Upper lobe of left lung (tissue), 6 donors: Measurements from ENCODE around the gene ANKS1B. TPM values are rescaled to one million over a fixed set of nuclear protein-coding genes. Genes with fewer than 3 reads are reported as not detected.

Source experiments
- ATAC-seq, 2 donors: fragments of 200-7000 bp; cut with Tn5 transposase; one replicate each; pipeline ENCODE4 v1.9.1; 2022; ENCODE audit warnings: mild to moderate bottlenecking in 2 of 2, moderate library complexity in 2 of 2; ENCODE audit not compliant: low FRiP score in 2 of 2
- DNase-seq, 2 donors: peaks; one replicate each; pipeline ENCODE4 v3.0.0-alpha.2; 2019 to 2020
- H3K27ac ChIP-seq, 4 donors: fragments of 200-600 bp; sonication (generic); one replicate each; pipeline ENCODE4 v1.5.1; 2016 to 2019
- H3K27me3 ChIP-seq, 4 donors: fragments of 200-600 bp; sonication (generic); one replicate each; pipeline ENCODE4 v1.5.1; 2017 to 2019
- H3K36me3 ChIP-seq, 4 donors: fragments of 200-600 bp; sonication (generic); one replicate each; pipeline ENCODE4 v1.5.1; 2016 to 2019
- H3K4me1 ChIP-seq, 4 donors: fragments of 200-600 bp; sonication (generic); one replicate each; pipeline ENCODE4 v1.5.1; 2018 to 2019
- H3K4me3 ChIP-seq, 4 donors: fragments of 200-600 bp; sonication (generic); one replicate each; pipeline ENCODE4 v1.5.1; 2017 to 2019; ENCODE audit warnings: mild to moderate bottlenecking in 2 of 4, moderate library complexity in 1 of 4
- H3K9me3 ChIP-seq, 4 donors: fragments of 200-600 bp; sonication (generic); one replicate each; pipeline ENCODE4 v1.5.1; 2018 to 2019
- EP300 ChIP-seq, 4 donors: sonication (generic); formaldehyde crosslinking; IDR thresholded peaks; one replicate each; pipeline ENCODE4 v1.5.1; 2017; ENCODE audit warnings: antibody characterized with exemption in 4 of 4, control low read depth in 2 of 4
- POLR2A ChIP-seq, 4 donors: fragments of 450-650 bp; IDR thresholded peaks; one replicate each; pipeline ENCODE4 v1.5.1; 2016 to 2017; ENCODE audit warnings: antibody characterized with exemption in 4 of 4, mild to moderate bottlenecking in 2 of 4
- POLR2AphosphoS5 ChIP-seq, 2 donors: sonication (generic); formaldehyde crosslinking; IDR thresholded peaks; one replicate each; pipeline ENCODE4 v1.5.1; 2017; ENCODE audit warnings: antibody characterized with exemption in 2 of 2
- WGBS, 2 donors: methylation state at CpG; one replicate each; pipeline ENCODE4 v1.1.5; 2017 to 2018; 5-methylcytosine and 5-hydroxymethylcytosine counted together
- total RNA-seq, 6 donors: library from RNA; depleted of rRNA in 4 of 6; stranded (reverse); fragments of >200 nt in 4 of 6; gene quantifications; one replicate each; pipeline versions ENCODE4 v1.1.0 to v1.2.1, GENCODE V29; 2016 to 2021
- TF ChIP-seq, protein P1 (sequence below), 6 experiments: fragments of 450-650 bp in 4 of 6; fragments of 200-600 bp in 2 of 6; sonication (generic) in 2 of 6; IDR thresholded peaks; one replicate each; pipeline ENCODE4 v1.5.1; 2016 to 2019; ENCODE audit warnings: antibody characterized with exemption in 6 of 6
- donor health status: DM: no; HTN: no; CAD: no; lungs with moderate emphysema.
- donor health status: DM: no; HTN: yes; CAD: no; lungs with severe emphysema.

Gene ANKS1B
- total RNA-seq, 6 donors from 2014 or later: 5.1 to 23.7 (median 7.2) TPM

DNA sequence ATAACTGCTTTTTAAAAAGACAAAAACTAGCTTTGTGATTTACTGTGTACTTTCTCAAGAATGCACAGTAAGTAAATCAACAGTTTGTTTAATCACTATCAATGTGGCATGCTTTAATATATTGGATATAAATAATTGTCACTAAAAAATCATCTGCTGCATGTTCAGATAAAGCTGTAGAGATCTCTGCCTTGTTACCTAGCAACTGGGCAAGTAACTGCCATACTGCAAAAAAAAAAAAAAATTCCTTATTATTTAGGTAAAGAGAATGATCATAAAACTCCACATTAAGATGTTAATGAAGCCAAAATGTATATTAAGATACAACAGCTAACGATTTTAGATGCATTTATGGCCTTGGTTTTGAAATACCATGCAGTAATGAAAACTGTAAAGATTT is 1102.2 kb downstream of the ANKS1B start:
- TF ChIP-seq EP300 (IDR thresholded peaks at IDR 0.05) (no peak), POLR2A (IDR thresholded peaks at IDR 0.05) (no peak), POLR2AphosphoS5 (IDR thresholded peaks at IDR 0.05) (no peak)
- TF ChIP-seq, protein P1, sequence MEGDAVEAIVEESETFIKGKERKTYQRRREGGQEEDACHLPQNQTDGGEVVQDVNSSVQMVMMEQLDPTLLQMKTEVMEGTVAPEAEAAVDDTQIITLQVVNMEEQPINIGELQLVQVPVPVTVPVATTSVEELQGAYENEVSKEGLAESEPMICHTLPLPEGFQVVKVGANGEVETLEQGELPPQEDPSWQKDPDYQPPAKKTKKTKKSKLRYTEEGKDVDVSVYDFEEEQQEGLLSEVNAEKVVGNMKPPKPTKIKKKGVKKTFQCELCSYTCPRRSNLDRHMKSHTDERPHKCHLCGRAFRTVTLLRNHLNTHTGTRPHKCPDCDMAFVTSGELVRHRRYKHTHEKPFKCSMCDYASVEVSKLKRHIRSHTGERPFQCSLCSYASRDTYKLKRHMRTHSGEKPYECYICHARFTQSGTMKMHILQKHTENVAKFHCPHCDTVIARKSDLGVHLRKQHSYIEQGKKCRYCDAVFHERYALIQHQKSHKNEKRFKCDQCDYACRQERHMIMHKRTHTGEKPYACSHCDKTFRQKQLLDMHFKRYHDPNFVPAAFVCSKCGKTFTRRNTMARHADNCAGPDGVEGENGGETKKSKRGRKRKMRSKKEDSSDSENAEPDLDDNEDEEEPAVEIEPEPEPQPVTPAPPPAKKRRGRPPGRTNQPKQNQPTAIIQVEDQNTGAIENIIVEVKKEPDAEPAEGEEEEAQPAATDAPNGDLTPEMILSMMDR (IDR thresholded peaks at IDR 0.05): no peak
- DNase-seq (no peak), ATAC-seq (no peak)
- Histone ChIP-seq H3K36me3 (no peaks in the 10 kb centered on the region), H3K27ac (no peak overlapping the region), H3K9me3 (no peaks in the 10 kb centered on the region), H3K4me3 (no peak overlapping the region), H3K4me1 (no peaks in the 10 kb centered on the region), H3K27me3 (no peaks in the 10 kb centered on the region)
- WGBS, 2 donors: 37 to 82% methylated on average over 1 of the region's 1 CpG

DNA sequence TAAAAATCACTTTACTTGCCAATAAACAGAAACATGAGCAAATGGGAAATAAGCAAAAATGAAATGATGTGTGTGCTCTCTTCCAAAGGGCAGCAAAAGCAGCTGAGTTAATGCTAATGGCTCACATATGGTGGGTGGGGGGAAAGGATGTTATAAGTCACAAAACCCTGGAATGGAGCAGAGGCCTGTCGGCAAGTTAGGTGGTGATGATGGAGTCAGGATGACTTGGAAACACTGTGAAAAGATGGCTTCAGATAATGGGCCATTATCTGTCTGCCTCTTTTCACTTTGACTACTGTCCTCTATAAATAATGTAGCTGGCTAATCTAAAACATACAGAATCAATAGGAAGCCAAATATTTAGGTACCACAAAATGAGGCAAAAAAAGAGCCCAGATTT is 1111.0 kb downstream of the ANKS1B start:
- Histone ChIP-seq H3K4me1 (no peaks in the 10 kb centered on the region), H3K36me3 (no peaks in the 10 kb centered on the region), H3K9me3 (no peaks in the 10 kb centered on the region), H3K27ac (no peak overlapping the region), H3K27me3 (no peaks in the 10 kb centered on the region), H3K4me3 (no peak overlapping the region)
- ATAC-seq (no peak), DNase-seq (no peak)
- TF ChIP-seq EP300 (IDR thresholded peaks at IDR 0.05): no peak
- TF ChIP-seq, protein P1 (IDR thresholded peaks at IDR 0.05): no peak
- TF ChIP-seq POLR2A (IDR thresholded peaks at IDR 0.05): no peak
- TF ChIP-seq POLR2AphosphoS5 (IDR thresholded peaks at IDR 0.05): no peak
- WGBS, 2 donors: 63 to 79% methylated on average over 1 of the region's 1 CpG

DNA sequence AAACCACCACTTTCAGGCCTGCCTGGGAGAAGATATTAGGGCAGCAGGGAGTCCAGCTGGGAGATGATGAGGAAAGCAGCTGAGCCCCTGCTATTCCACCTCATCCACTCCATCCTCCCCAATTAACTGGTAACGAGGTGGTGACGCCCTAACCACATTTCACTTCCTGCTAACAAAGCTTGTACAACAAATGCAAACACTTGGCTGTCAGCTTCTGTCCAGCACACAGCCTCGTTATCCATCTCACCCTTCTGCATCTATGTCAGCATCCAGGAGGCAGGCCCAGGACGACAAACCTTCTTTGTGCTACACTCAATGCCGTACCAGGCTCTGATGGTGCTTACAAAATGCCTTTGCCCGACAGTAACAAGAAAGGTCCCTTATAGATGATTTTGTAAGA is 1114.2 kb downstream of the ANKS1B start:
- Histone ChIP-seq H3K4me3 (no peak overlapping the region), H3K9me3 (no peaks in the 10 kb centered on the region), H3K27ac (no peak overlapping the region), H3K4me1 (no peaks in the 10 kb centered on the region), H3K27me3 (no peaks in the 10 kb centered on the region), H3K36me3 (no peaks in the 10 kb centered on the region)
- TF ChIP-seq EP300 (IDR thresholded peaks at IDR 0.05): no peak
- no peak for TF ChIP-seq POLR2A (IDR thresholded peaks at IDR 0.05)
- TF ChIP-seq, protein P1 (IDR thresholded peaks at IDR 0.05): no peak
- no peak for TF ChIP-seq POLR2AphosphoS5 (IDR thresholded peaks at IDR 0.05)
- WGBS, 2 donors: 23 to 28% methylated on average over 6 of the region's 6 CpGs
- ATAC-seq: no peak
- no peak for DNase-seq

DNA sequence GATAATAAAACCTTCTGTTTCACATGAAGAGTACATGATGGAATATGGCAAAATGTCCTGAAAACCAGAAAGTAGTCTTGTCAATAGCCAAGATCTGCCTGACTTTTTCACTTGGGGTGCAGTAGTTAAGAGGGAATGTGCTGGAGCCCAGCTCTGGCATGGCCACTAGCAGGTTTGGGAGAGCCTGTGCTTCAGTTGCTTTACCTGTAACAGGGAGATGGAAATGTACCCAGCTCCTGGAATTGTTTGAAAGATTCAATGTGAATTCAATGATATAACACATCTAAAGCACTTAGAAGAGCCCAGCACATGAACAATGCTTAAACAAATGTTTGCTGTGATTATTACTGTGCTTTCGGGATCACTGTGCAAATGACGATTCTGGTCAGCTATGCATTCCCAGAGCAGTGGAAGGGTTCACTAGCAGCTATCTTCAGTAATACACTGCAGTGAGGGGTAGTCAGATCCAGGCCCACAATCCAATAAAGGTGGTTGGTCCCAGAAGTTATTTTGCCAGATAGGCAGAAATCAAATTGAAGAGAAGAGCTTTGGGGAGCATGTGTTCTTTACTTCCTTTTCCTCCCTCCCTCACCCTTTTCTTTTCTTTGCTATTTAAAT is 1114.7 kb downstream of the ANKS1B start:
- 69 to 74% methylated on average over 2 of the region's 2 CpGs for WGBS, 2 donors
- ATAC-seq (no peak), DNase-seq (no peak)
- Histone ChIP-seq H3K4me1 (no peaks in the 10 kb centered on the region), H3K27ac (no peak overlapping the region), H3K4me3 (no peak overlapping the region), H3K27me3 (no peaks in the 10 kb centered on the region), H3K36me3 (no peaks in the 10 kb centered on the region), H3K9me3 (no peaks in the 10 kb centered on the region)
- TF ChIP-seq POLR2AphosphoS5 (IDR thresholded peaks at IDR 0.05) (no peak), EP300 (IDR thresholded peaks at IDR 0.05) (no peak), POLR2A (IDR thresholded peaks at IDR 0.05) (no peak)
- TF ChIP-seq, protein P1 (IDR thresholded peaks at IDR 0.05): no peak

DNA sequence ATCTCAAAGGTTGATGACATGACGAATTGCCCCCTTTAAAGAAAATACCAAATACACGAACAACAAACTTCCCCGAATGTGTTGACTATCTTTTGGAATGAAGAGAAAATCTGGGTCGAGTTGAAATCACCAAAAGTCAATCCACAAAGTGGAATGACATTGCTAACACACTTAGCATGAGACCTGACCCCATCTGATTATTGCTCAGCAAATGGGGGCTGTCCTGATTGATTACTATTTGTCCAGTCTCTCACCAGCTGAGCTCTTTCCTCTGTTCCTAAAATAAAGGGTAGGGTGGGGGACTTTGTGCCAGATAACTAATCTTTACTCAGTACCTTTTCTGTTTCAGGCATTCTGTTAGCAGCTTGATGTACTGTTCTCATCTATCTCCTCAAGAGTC is 1116.2 kb downstream of the ANKS1B start:
- no peaks in the 10 kb centered on the region for H3K4me1 ChIP-seq
- 52 to 54% methylated on average over 4 of the region's 4 CpGs for WGBS, 2 donors
- ATAC-seq (no peak), DNase-seq (no peak)
- no peak overlapping the region for H3K27ac ChIP-seq
- H3K27me3 ChIP-seq: no peaks in the 10 kb centered on the region
- no peaks in the 10 kb centered on the region for H3K36me3 ChIP-seq
- TF ChIP-seq EP300 (IDR thresholded peaks at IDR 0.05): no peak
- TF ChIP-seq POLR2AphosphoS5 (IDR thresholded peaks at IDR 0.05): no peak
- no peak for TF ChIP-seq POLR2A (IDR thresholded peaks at IDR 0.05)
- TF ChIP-seq, protein P1 (IDR thresholded peaks at IDR 0.05): no peak
- H3K9me3 ChIP-seq: no peaks in the 10 kb centered on the region
- H3K4me3 ChIP-seq: no peak overlapping the region
